SK-N-SH treated with all-trans-retinoic acid at 6 μM for 48 hours (cell line): ENCODE data around the gene RFK.

Experiments used
- ATAC-seq: fragments of 200-7000 bp; cut with Tn5 transposase; 3 replicates; pipeline ENCODE4 v1.9.1; 2020; ENCODE audit warnings: mild to moderate bottlenecking, moderate library complexity
- ESRRG ChIP-seq: fragments of 250-450 bp; sonication (Bioruptor Pico); IDR thresholded peaks from 2 replicates; pipeline ENCODE4 v1.6.1; 2021; ENCODE audit warnings: mild to moderate bottlenecking
- ISL1 ChIP-seq: fragments of 250-450 bp; sonication (Bioruptor Pico); IDR thresholded peaks from 2 replicates; pipeline ENCODE4 v2.1.2; 2022; ENCODE audit warnings: mild to moderate bottlenecking, moderate library complexity
- OSR1 ChIP-seq: fragments of 250-450 bp; sonication (Bioruptor Pico); IDR thresholded peaks from 2 replicates; pipeline ENCODE4 v1.8.0; 2022; ENCODE audit warnings: moderate library complexity, mild to moderate bottlenecking, inconsistent platforms
- RARB ChIP-seq: fragments of 250-450 bp; sonication (Bioruptor Pico); IDR thresholded peaks from 2 replicates; pipeline ENCODE4 v1.8.0; 2021; ENCODE audit warnings: mild to moderate bottlenecking, moderate library complexity
- SNAI2 ChIP-seq: fragments of 250-450 bp; sonication (Bioruptor Pico); IDR thresholded peaks from 2 replicates; pipeline ENCODE4 v1.5.0; 2020; ENCODE audit warnings: mild to moderate bottlenecking, moderate library complexity
- TCF4 ChIP-seq: fragments of 250-450 bp; sonication (Bioruptor Pico); IDR thresholded peaks from 2 replicates; pipeline ENCODE4 v1.8.0; 2021; ENCODE audit warnings: mild to moderate bottlenecking, moderate library complexity, borderline replicate concordance
- ZFP3 ChIP-seq: fragments of 250-450 bp; sonication (Bioruptor Pico); IDR thresholded peaks from 2 replicates; pipeline ENCODE4 v1.5.0; 2020; ENCODE audit warnings: mild to moderate bottlenecking, moderate library complexity
- ZNF8 ChIP-seq: fragments of 450-650 bp; formaldehyde crosslinking; IDR thresholded peaks from 2 replicates; pipeline ENCODE4 v1.5.0; 2020; ENCODE audit warnings: mild to moderate bottlenecking, moderate library complexity
- TF ChIP-seq, protein P1 (sequence below): fragments of 250-450 bp; sonication (Bioruptor Pico); IDR thresholded peaks from 2 replicates; pipeline ENCODE4 v1.8.0; 2021; ENCODE audit warnings: low read depth, mild to moderate bottlenecking, moderate library complexity, borderline replicate concordance
- TF ChIP-seq, protein P2 (sequence below): fragments of 250-450 bp; sonication (Bioruptor Pico); IDR thresholded peaks from 2 replicates; pipeline ENCODE4 v1.5.1; 2021; ENCODE audit warnings: mild to moderate bottlenecking, moderate library complexity

The RFK gene

DNA sequence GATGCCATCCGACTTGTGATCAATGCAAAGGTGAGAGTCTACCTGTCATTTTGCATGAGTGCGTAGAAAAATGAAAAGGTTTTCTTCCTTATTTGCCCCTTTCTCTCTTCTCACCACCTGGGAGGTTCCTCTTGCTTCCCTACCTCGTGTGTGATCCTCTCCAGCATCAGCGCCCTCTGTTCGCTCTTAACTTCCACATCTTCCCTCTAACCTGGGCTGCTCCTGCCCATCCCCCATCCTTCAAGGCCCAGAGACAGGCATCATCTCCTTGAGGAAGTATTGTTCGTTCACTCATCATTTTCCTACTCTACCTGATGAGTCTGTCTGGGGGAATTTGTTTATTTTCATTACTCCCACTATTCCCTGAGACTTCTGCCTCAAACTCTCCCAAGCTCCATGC is 55.8 kb downstream of the RFK start:
- TF ChIP-seq TCF4 (CRISPR knock-in tag) (no peak), RARB (no peak), ZFP3 (CRISPR knock-in tag) (no peak), OSR1 (CRISPR knock-in tag) (no peak), ZNF8 (no peak), SNAI2 (no peak), ESRRG (no peak)
- TF ChIP-seq, protein P1, sequence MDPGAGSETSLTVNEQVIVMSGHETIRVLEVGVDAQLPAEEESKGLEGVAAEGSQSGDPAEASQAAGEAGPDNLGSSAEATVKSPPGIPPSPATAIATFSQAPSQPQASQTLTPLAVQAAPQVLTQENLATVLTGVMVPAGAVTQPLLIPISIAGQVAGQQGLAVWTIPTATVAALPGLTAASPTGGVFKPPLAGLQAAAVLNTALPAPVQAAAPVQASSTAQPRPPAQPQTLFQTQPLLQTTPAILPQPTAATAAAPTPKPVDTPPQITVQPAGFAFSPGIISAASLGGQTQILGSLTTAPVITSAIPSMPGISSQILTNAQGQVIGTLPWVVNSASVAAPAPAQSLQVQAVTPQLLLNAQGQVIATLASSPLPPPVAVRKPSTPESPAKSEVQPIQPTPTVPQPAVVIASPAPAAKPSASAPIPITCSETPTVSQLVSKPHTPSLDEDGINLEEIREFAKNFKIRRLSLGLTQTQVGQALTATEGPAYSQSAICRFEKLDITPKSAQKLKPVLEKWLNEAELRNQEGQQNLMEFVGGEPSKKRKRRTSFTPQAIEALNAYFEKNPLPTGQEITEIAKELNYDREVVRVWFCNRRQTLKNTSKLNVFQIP (CRISPR knock-in tag): no peak
- TF ChIP-seq, protein P2, sequence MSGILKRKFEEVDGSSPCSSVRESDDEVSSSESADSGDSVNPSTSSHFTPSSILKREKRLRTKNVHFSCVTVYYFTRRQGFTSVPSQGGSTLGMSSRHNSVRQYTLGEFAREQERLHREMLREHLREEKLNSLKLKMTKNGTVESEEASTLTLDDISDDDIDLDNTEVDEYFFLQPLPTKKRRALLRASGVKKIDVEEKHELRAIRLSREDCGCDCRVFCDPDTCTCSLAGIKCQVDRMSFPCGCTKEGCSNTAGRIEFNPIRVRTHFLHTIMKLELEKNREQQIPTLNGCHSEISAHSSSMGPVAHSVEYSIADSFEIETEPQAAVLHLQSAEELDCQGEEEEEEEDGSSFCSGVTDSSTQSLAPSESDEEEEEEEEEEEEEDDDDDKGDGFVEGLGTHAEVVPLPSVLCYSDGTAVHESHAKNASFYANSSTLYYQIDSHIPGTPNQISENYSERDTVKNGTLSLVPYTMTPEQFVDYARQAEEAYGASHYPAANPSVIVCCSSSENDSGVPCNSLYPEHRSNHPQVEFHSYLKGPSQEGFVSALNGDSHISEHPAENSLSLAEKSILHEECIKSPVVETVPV (CRISPR knock-in tag): no peak
- TF ChIP-seq, all 23 proteins: peak for 0
- no peak for ATAC-seq

DNA sequence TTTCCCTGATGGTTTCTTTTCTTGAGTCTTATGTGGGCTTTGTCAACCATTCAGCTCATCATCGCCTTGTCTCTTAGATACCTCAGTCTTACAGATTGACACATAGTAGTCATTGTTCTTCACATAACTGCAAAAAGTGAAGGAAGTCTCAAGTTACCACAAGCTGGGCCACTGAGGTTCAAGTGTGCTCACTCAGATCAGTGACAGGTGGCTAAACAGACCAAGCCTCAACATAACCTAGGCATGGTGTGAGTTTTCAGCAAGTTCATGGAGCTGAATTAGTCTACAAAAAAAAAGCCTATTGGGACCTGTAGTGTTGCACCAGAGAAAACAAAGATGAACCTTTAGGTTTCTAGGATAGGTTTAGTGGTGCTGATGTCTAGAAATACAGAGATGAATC is 58.2 kb downstream of the RFK start:
- ATAC-seq: no peak
- no peak for TF ChIP-seq ISL1 (CRISPR knock-in tag)
